Lower lobe of right lung (tissue), 2 donors: ENCODE measurements around the gene RAB9A. TPM values are rescaled to one million over a fixed set of nuclear protein-coding genes. Genes with fewer than 3 reads are reported as not detected.
A peak's percentile ranks its signal among the peaks of the same experiment; 100 is the strongest.

ENCODE experiments used
- ATAC-seq, 2 donors: fragments of 200-7000 bp; cut with Tn5 transposase; one replicate each; pipeline ENCODE4 v1.9.1; 2020 to 2022; ENCODE audit warnings: mild to moderate bottlenecking in 2 of 2, moderate library complexity in 2 of 2
- DNase-seq: peaks from one replicate; pipeline ENCODE4 v3.0.0-alpha.2; 2020
- H3K27ac ChIP-seq: fragments of 200-600 bp; one replicate; pipeline ENCODE4 v1.8.0; 2022
- H3K27me3 ChIP-seq: fragments of 200-600 bp; one replicate; pipeline ENCODE4 v1.8.0; 2022; ENCODE audit warnings: low read depth
- H3K36me3 ChIP-seq: fragments of 200-600 bp; one replicate; pipeline ENCODE4 v1.8.0; 2022; ENCODE audit warnings: mild to moderate bottlenecking
- H3K4me1 ChIP-seq: fragments of 200-600 bp; one replicate; pipeline ENCODE4 v1.8.0; 2022
- H3K4me3 ChIP-seq: fragments of 200-600 bp; one replicate; pipeline ENCODE4 v1.8.0; 2022; ENCODE audit warnings: mild to moderate bottlenecking
- H3K9me3 ChIP-seq: fragments of 200-600 bp; one replicate; pipeline ENCODE4 v1.8.0; 2022
- intact Hi-C: fragments of 100-400 bp; cut with DNase I; formaldehyde crosslinking; loops from one replicate; pipeline ENCODE4 v1.11.0; 2022
- total RNA-seq: library from RNA; stranded (reverse); fragmentation: NEBNext Ultra II Directional; extraction: Animal tissue kit (Norgen Biotek cat#: 25700); gene quantifications from one replicate; pipeline ENCODE4 v1.2.1, GENCODE V29; 2021
- TF ChIP-seq, protein P1 (sequence below): fragments of 200-600 bp; IDR thresholded peaks from one replicate; pipeline ENCODE4 v1.8.0; 2022; ENCODE audit warnings: antibody characterized with exemption, mild to moderate bottlenecking
- donor health status: DM: no; HTN: yes; CAD: no; lungs with severe emphysema.

The RAB9A gene
- total RNA-seq, 1 donor from 2014 or later, result 32.8 TPM

DNA sequence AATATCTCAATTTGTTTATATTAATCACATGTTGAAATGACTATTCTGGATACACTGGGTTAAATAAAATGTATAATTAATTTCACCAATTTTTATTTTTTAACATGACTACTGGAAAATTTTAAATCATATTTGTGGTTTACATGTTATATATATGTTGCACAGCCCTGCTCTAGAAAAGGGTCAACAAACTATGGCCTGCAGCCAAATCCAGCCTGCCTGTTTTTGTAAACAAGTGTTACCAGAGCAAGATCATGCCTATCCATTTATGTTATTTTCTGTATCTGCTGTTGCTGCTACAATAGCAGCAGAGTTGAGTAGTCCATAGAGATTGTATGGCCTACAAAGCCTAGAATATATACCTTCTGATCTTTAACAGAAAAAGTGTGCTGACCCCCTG lies 34.8 kb upstream of the RAB9A start:
- Histone ChIP-seq H3K36me3 (no peaks in the 10 kb centered on the region), H3K27ac (peak overlapping the region; percentile 95), H3K27me3 (no peaks in the 10 kb centered on the region), H3K4me1 (peaks cover 11% of the 10 kb centered on the region), H3K9me3 (no peaks in the 10 kb centered on the region), H3K4me3 (peak overlapping the region; percentile 67)
- TF ChIP-seq, protein P1, sequence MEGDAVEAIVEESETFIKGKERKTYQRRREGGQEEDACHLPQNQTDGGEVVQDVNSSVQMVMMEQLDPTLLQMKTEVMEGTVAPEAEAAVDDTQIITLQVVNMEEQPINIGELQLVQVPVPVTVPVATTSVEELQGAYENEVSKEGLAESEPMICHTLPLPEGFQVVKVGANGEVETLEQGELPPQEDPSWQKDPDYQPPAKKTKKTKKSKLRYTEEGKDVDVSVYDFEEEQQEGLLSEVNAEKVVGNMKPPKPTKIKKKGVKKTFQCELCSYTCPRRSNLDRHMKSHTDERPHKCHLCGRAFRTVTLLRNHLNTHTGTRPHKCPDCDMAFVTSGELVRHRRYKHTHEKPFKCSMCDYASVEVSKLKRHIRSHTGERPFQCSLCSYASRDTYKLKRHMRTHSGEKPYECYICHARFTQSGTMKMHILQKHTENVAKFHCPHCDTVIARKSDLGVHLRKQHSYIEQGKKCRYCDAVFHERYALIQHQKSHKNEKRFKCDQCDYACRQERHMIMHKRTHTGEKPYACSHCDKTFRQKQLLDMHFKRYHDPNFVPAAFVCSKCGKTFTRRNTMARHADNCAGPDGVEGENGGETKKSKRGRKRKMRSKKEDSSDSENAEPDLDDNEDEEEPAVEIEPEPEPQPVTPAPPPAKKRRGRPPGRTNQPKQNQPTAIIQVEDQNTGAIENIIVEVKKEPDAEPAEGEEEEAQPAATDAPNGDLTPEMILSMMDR, result no peak
- DNase-seq, result no peak
- intact Hi-C loops, result no loop called here
- ATAC-seq, result no peak

DNA sequence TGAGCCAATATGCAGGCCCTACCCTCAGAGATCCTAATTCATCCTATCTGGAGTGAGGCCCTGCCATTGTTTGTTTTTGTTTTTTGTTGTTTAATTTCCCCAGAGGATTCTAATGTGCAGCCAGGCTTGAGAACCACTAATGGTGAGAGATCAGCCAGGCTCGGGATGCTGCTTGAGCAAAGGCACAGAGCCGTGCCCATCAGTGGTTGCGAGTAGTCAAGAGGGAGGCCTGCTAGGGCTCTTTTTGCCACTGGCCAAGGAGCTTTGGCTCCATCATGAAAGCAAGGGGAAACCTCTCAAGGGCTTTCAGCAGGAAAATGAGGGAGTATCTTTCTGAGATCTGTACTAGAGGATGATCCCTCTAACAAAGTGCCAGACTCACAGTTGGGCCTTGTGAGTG lies 33.3 kb upstream of the RAB9A start:
- no peaks in the 10 kb centered on the region for H3K9me3 ChIP-seq
- ATAC-seq (no peak), DNase-seq (no peak)
- no peak overlapping the region for H3K27ac ChIP-seq
- no peaks in the 10 kb centered on the region for H3K27me3 ChIP-seq
- TF ChIP-seq, protein P1, result no peak
- H3K4me3 ChIP-seq, result no peak overlapping the region
- peaks cover 5% of the 10 kb centered on the region for H3K36me3 ChIP-seq
- peaks cover 13% of the 10 kb centered on the region for H3K4me1 ChIP-seq
- intact Hi-C loops, result no loop called here

DNA sequence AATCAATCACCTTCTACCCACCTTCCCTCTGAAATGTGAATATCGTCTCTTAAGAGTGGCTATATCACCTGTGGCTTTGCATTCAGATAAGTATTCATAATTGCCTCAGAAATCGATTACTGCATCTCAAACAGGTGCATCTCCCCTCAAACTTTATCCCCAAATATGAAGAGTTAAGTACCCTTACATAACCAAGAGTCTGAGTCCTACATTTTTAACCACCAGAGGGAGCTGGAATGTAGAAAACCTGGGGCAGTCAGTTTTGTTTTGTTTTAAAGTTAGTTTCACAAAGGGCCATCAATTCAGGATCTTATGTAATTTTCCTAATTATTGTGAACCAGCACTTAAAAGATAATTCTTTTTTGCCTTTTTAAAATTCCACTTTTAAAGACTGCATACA lies 30.3 kb upstream of the RAB9A start:
- DNase-seq, result no peak
- ATAC-seq, result peak in 1 of 2 donors; percentile 80

GRCh38 chrX:13659063-13659462 lies 29.9 kb upstream of the RAB9A start:
- H3K36me3 ChIP-seq, result peaks cover 12% of the 10 kb centered on the region
- no peaks in the 10 kb centered on the region for H3K27me3 ChIP-seq
- intact Hi-C loops, result no loop called here
- TF ChIP-seq, protein P1, result no peak
- H3K9me3 ChIP-seq, result no peaks in the 10 kb centered on the region
- peaks cover 8% of the 10 kb centered on the region for H3K4me1 ChIP-seq
- no peak overlapping the region for H3K4me3 ChIP-seq
- DNase-seq, result no peak
- ATAC-seq, result peak in 1 of 2 donors; percentile 67
- H3K27ac ChIP-seq, result peak overlapping the region; percentile 18

More for the DNA sequence above, 30.3 kb upstream of the RAB9A start:
- Histone ChIP-seq H3K27ac (peak overlapping the region; percentile 18), H3K9me3 (no peaks in the 10 kb centered on the region), H3K27me3 (no peaks in the 10 kb centered on the region), H3K36me3 (peaks cover 12% of the 10 kb centered on the region), H3K4me3 (no peak overlapping the region), H3K4me1 (peaks cover 13% of the 10 kb centered on the region)
- TF ChIP-seq, protein P1, result peak; percentile 57
- intact Hi-C loops, result no loop called here

DNA sequence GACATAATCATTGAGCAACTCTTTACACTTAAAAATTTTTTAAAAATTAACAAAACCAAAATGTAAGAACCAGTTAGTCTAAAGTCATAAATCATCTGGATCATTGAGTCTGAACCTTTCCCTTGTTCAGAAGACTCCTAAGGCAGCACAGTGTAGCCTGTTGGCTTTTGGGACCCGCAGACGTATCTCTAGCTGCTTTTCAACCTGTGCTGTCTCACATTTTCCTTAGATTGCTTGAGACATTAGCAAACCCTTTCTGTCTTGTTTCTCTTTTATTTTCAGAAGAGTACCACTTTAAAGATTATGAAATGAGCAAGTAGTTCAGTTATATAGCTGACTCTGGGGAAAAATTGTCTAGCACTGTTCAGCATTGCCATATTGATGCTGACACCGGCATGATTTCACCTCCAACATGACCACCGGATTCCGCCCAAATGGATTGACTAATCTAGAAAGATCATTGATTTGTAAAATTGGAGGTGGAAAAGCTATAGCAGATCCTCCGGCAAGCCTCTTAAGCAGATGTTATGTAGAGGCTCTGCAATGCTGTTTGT lies 27.1 kb upstream of the RAB9A start:
- Histone ChIP-seq H3K27ac (no peak overlapping the region), H3K9me3 (no peaks in the 10 kb centered on the region), H3K36me3 (peaks cover 12% of the 10 kb centered on the region), H3K4me1 (peaks cover 9% of the 10 kb centered on the region), H3K27me3 (no peaks in the 10 kb centered on the region), H3K4me3 (no peak overlapping the region)
- intact Hi-C loops, result no loop called here
- TF ChIP-seq, protein P1, result no peak
- ATAC-seq, result no peak
- DNase-seq, result no peak
